Measurements from ENCODE around the gene DENND1B.

Gene DENND1B

DNA sequence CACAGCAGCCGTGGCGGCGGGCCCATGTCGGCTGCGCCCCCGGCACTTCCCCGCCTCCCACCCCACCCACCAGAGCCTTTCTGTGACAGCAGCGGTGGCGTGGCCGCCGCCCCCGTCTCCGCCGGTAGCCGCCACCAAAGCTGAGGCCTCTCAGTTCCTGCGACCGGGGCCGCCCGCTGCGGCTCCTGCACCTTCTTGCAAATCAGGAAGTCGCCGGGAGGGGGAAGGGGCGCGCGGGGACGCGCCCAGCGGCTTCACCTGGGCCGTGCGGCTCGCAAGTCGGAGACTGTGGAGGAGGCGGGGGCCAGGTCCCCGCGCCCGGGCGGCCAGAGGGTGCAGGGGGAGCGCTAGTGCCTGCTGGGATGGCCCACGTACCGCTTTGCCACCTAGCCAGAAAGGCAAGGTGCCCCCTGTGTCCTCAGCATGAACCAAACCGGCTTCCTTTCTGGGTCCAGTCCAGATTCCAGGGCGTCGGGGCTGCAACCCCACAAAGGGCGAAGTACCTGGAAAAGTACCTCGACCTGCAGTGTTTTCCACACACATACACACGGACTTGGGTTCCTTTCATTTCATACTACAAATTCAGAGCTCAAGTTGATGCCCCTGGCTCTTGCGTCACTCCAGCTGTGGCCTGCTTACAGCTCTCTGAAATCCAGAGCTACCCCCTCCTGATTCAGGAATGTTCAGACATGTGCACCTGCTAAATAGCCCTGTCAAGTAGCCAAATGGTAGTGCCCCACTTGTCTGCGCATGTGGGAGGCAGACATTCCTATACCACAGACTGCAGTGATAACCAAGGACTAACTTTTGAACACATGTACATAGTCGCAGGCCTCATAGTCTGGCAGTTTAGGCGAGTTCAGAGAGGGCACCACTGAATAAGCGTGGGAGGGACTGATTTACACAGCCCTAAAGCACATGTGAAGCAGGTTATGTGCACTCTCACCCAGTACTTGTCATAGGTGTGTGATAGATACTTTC is at the start of gene DENND1B:
Gene DENND1B (minus strand): TSS at position 199 of the 981 bp plus-strand sequence. CDS start 325 bp downstream, outside the sequence.
- DNase-seq (ENCODE audit: low spot score): no peak

- DNase-seq (ENCODE audit: low spot score): no peak
These were observed 39.0 kb upstream of the DENND1B start for GRCh38 chr1:197814306-197814705.

- DNase-seq (ENCODE audit: low spot score): no peak
These were observed 38.5 kb upstream of the DENND1B start for GRCh38 chr1:197813741-197814140.

- no peak for DNase-seq (ENCODE audit: low spot score)
These were observed 36.5 kb upstream of the DENND1B start for GRCh38 chr1:197811769-197812168.

GRCh38 chr1:197810812-197811211 is 35.5 kb upstream of the DENND1B start:
- no peak for DNase-seq (ENCODE audit: low spot score)

DNA sequence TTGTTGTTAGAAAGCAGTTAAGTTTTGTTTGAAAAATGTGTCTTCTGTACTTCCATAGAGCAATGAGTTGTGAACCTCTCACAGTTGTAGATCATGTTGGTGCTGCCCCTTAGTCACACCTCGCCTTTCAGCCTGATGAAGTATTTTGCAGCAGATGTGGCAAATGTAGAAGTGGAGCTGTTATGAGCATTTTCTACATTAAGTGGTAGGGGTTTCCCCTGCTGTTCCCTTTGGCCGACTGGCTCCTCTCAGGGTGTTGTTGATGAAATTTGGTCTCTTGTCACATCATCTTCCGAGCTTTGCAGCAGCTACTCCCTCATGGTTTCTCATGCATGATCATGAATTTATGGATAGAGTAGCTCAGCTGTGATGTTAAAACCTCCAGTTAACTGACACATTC is 33.6 kb upstream of the DENND1B start:
- no peak for DNase-seq (ENCODE audit: low spot score)

GRCh38 chr1:197807739-197808453 is 32.6 kb upstream of the DENND1B start:
- no peak for DNase-seq (ENCODE audit: low spot score)

GRCh38 chr1:197807216-197807615 is 31.9 kb upstream of the DENND1B start:
- DNase-seq (ENCODE audit: low spot score): no peak

- DNase-seq (ENCODE audit: low spot score): no peak
These were observed 31.4 kb upstream of the DENND1B start for GRCh38 chr1:197806718-197807117.

DNA sequence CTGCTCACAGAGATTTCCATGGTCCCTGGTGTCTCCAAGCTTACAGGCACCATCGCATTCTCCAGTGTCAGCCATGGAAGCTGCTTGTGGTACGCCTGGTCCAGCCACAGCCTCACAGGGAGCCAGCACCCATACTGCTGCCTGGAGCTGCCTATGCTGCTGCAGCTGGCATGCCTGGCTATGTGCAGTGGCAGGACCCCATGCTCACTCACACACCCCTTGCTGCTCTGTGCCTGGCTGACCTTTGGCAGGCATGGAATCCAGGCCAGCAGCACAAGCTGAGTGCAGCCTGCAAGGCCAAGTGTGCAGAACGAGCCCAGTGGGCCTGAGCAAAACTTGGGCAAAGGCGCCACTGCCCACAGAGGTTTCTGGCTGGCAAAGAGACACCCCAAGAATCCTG is 26.4 kb upstream of the DENND1B start:
- DNase-seq (ENCODE audit: low spot score): no peak

GRCh38 chr1:197801111-197801482 is 25.8 kb upstream of the DENND1B start:
- DNase-seq (ENCODE audit: low spot score): no peak

DNA sequence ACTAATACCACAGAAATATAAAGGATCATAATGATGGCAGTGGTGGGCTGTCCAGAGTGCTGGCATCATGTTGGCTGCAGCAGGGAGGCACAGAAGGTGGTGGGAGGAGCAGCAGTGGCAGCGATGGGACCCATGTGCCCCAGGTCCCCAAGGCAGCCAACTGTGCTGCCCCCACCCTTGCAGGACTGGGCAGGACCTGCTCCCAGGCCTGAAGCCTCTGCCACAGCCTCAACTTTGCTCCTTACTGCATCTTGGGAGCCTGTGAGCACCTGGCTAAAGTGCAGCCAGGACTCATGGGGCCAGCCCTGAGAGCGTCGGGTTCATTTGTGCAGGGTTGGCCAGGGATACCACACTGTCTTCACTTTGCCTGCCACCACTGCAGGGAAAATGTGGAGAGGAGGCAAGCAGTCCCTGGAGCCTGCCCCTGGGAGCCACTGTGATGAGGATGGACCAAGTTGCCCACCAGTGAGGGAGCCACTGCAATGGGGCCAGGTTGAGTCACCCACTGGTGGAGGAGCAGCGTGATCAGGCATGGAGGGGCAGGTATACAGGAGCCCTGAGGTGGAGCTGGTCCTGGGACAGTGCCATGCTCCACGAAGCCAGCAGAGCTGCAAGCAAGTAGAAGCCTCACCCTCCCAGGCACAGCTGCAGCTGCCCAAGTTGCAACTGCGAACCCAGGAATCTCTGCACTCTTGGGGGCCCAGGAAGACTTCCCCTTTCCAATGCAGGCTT is 25.3 kb upstream of the DENND1B start:
- DNase-seq (ENCODE audit: low spot score): no peak

DNA sequence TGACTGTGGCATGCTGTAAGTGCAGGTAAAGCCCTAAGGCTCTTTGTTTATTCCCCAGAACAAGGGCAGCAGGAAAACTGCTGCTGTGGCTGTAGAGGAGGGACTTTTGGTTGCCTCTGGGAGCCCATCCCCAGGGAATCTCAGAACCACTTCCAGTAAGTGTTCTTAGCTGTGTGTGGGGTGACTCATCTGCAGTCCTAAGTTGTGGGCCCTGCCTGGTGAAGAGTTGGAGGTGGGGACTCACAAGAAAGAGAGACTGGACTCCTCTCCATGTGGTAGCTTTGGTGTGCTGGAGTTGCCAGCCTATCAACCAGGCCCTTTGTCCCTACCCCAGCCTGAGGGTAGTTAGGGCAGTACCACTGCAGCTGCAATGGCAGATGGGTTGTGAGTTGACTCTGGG is 24.0 kb upstream of the DENND1B start:
- no peak for DNase-seq (ENCODE audit: low spot score)

GRCh38 chr1:197798492-197798891 is 23.2 kb upstream of the DENND1B start:
- no peak for DNase-seq (ENCODE audit: low spot score)

- no peak for DNase-seq (ENCODE audit: low spot score)
These were observed 21.7 kb upstream of the DENND1B start for GRCh38 chr1:197797010-197797409.

DNA sequence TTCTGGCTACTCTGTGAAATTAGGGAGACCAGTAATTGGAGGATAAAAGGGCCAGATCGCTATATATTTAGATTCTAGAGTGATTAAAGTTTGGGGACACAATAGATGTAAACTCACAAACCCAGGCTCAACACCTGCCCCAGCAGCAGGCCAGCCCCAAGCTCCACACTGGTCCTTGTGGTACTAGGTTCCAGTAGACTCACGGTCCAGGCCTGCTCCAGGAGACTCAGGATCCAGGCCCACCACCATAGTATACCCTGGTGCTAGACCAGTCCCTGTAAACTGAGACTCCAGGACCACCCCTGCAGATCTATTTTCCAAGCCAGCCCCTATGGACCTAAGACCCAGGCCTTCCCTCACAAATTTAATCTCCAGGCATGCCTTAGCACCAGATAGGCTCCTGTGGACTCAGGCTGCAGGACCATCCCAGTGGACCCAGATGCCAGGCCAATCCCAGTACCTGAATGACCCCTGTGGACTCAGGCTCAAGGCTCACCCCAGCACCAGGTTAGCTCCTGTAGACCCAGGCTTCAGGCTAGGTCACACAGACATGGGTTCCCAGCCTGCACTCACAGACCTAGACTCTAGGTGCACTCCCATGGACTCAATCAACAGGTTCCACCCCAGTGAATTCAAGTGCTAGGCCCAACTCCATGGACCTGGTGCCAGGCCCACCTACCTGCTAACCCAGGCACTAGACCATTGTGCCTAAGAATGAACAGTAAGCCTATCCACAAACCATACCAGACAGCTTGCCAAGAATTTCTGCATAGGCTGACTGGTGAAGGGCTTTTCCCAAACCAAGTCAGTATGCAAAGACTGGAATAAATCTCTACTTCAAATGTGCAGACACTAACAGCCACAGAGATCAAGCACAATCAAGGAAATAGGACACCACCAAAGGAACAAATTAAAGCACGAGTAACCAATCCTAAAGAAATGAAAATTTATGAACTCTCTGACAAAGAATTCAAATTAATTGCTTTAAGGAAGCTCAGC is 13.8 kb upstream of the DENND1B start:
- no peak for DNase-seq (ENCODE audit: low spot score)

GRCh38 chr1:197787623-197788536 is 12.6 kb upstream of the DENND1B start:
- no peak for DNase-seq (ENCODE audit: low spot score)

DNA sequence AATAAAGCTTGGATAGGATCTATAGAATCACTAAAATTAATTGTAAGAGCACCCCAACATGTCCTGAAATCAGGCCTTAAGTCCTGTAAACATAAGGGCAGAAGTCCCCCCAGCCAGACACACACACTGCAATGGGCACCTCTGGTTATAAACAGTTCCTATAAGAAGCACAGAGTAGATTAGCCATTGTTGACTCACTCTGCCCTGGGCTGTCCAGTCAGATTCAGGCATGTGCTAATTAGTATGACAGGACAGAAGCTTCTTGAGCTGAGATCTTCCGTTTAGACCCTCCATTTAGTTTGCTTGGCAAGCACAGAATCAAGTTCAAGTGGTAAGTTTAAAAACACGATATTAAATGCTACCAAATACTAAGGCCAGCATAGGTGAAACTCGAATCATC is 11.8 kb upstream of the DENND1B start:
- DNase-seq (ENCODE audit: low spot score): no peak

- no peak for DNase-seq (ENCODE audit: low spot score)
These were observed 11.0 kb upstream of the DENND1B start for GRCh38 chr1:197786280-197786679.

GRCh38 chr1:197783510-197783948 is 8.2 kb upstream of the DENND1B start:
- no peak for DNase-seq (ENCODE audit: low spot score)
